HG02610 (cell line): ENCODE results near the gene NFKB2.

Source experiments
- ATAC-seq: cut with Tn5 transposase; IDR thresholded peaks from one replicate; pipeline ENCODE4 v1.9.1; 2021; ENCODE audit warnings: mild to moderate bottlenecking, moderate library complexity; ENCODE audit not compliant: unreplicated experiment

NFKB2 gene

DNA sequence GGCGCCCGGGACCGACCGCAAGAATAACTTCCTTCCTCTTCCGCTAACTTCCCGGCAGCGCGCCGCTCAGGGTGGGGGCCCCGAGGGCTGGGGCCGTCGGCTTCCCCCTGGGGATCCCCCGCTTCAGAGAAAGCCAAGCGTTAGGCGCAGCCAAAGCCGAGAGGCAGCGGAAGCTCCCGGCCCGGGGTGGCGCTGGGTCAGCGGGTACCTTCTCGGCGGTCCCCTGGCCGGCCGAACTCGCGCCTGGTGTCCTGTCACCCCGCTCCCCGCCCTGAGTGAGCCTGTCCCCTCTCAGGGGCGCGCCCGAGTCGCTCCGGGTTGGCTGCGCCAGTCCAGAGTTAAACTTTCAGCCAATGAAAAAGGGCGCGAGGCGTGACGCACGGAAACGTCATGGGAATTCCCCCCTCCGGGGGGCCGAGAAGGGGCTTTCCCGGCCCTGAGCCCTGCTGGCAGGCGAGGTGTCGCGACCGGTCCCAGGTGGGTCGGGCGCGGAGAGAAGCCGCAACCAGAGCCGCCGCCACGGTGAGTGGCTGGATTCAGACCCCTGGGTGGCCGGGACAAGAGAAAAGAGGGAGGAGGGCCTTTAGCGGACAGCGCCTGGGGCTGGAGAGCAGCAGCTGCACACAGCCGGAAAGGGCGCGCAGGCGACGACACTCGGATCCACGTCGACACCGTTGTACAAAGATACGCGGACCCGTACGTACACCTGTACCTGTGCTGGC lies 1.3 kb upstream of the NFKB2 start:
- ATAC-seq, result peak; percentile 78

DNA sequence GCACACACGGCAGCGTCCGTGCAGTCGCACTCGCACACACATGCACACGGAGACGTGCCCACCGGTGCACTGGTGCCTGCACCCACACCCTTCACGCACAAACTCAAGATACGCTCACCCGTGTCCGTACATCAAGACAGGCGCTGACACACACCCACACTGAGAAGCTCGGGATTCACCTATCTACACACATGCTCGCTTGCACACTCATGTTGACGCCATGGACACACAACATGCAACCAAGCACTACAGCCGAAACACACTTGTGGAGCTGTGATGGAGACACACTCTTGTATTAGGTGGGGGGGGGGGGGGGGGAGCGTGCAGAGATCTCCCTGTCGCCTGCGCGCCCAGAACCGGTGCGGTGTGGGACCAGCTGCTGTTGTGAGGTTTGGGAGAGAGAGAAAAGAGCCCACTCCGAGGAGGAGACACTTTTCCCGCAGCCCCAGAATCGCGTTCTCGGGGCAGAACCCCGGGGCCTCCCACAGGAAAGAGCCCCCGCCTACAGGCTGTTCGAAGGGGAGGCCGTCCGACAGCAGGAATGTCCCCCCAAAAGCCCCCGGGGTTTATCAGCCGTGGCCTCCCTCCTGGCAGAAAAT lies 605 bp upstream of the NFKB2 start:
- peak; percentile 15 for ATAC-seq

DNA sequence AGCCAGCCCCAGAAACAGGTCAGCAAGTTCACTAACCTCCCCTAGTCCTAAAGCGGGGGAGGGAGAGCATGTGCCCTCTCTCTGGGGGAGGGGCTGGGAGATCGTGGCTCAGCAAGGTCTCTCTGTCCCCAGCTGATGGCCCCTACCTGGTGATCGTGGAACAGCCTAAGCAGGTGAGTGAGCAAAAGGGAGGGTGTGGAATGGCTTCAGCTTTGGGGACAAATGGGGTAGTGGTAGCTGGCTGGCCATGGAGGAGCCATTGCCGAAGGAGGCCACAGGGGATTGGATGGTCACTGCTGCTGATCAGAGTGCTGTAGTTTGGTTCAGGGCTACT lies 779 bp downstream of the NFKB2 start:
- ATAC-seq, result no peak

GRCh38 chr10:102396730-102397151 lies 1.2 kb downstream of the NFKB2 start:
- no peak for ATAC-seq

DNA sequence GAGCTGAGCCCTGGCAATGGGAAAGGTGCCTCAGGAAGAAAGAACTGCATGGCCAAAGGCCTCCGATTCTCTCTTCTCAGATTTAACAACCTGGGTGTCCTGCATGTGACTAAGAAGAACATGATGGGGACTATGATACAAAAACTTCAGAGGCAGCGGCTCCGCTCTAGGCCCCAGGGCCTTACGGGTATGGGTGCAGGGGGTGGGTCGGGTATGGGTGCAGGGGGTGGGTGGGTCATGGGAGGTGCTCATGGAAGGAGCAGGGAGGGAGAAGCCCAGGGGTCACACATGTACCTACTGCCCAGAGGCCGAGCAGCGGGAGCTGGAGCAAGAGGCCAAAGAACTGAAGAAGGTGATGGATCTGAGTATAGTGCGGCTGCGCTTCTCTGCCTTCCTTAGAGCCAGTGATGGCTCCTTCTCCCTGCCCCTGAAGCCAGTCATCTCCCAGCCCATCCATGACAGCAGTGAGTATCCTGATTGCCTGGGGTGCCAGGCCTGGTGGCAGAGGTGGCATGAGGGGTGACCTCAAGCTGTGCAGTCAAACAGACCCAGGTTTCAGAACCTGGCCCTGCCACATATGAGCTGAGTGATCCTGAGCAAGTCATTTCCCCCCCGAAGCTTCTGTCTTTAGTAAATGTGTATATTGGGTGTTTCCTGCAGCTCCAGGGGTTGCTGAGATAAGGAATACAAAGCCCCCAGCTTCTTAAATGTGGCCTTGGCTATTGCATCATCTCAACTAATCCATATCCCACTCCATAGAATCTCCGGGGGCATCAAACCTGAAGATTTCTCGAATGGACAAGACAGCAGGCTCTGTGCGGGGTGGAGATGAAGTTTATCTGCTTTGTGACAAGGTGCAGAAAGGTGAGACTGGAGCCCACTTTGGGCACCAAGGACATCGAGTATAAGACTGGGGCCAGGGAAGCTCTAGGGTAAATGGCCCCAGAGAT lies 2.0 kb downstream of the NFKB2 start:
- no peak for ATAC-seq

GRCh38 chr10:102398172-102399020 lies 2.9 kb downstream of the NFKB2 start:
- ATAC-seq, result no peak

DNA sequence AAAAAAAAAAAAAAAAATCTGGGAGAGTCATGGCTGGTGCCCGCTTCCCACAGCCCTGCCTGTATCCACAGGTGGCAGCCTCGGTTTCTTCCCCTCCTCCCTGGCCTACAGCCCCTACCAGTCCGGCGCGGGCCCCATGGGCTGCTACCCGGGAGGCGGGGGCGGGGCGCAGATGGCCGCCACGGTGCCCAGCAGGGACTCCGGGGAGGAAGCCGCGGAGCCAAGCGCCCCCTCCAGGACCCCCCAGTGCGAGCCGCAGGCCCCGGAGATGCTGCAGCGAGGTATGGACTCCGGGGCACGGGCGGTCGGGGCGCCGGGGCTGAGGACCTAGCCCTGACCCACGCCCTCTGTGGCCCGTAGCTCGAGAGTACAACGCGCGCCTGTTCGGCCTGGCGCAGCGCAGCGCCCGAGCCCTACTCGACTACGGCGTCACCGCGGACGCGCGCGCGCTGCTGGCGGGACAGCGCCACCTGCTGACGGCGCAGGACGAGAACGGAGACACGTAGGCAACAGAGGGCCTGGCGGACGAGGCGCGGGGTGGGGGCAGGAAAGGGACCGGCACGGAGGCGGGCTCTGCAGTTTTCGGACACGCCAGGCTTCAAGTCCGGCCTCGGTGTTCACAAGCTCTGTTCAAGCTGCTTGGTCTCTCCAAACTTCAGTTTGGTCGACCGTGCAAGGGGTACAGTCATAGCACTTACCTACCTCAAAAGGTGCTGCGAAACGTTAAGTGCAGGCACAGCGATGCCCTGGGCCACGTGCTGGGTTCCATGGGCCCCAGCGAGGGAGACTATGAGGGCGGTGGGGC lies 3.9 kb downstream of the NFKB2 start:
- ATAC-seq, result peak; percentile 37

DNA sequence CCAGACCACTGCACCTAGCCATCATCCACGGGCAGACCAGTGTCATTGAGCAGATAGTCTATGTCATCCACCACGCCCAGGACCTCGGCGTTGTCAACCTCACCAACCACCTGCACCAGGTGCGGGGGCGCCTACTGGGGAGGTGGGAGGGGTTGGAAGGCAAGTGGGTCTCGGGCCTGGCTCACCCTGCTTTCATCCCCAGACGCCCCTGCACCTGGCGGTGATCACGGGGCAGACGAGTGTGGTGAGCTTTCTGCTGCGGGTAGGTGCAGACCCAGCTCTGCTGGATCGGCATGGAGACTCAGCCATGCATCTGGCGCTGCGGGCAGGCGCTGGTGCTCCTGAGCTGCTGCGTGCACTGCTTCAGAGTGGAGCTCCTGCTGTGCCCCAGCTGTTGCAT lies 4.6 kb downstream of the NFKB2 start:
- ATAC-seq, result no peak

DNA sequence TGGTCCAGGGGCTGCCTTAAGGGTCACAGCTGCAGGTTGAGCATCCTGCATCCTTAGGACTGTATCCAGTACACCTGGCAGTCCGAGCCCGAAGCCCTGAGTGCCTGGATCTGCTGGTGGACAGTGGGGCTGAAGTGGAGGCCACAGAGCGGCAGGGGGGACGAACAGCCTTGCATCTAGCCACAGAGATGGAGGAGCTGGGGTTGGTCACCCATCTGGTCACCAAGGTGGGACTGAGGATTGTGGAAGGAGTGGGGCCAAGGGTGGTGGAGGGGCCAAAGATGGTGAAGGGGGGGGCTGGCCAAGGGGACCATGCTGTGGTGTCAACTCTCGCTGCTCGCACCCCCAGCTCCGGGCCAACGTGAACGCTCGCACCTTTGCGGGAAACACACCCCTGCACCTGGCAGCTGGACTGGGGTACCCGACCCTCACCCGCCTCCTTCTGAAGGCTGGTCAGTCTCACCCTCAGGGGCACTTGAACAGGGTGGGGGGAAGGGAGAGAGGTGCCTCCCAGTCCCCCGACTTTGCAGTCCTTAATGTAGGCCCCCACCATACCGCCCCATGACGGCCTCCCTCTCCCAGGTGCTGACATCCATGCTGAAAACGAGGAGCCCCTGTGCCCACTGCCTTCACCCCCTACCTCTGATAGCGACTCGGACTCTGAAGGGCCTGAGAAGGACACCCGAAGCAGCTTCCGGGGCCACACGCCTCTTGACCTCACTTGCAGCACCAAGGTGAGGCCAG lies 5.3 kb downstream of the NFKB2 start:
- no peak for ATAC-seq

DNA sequence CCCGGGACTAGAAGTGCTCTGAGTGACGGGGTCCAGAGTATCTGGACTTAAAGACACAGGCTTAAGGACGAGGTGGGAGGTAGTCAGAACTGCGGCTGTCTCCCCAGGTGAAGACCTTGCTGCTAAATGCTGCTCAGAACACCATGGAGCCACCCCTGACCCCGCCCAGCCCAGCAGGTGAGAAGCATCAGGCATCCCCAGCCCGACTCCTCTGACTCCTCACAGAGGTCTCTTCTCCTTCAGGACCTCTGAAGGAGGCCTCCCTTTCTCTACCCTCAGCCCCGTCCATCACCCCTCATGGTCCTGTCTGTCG lies 5.8 kb downstream of the NFKB2 start:
- no peak for ATAC-seq

DNA sequence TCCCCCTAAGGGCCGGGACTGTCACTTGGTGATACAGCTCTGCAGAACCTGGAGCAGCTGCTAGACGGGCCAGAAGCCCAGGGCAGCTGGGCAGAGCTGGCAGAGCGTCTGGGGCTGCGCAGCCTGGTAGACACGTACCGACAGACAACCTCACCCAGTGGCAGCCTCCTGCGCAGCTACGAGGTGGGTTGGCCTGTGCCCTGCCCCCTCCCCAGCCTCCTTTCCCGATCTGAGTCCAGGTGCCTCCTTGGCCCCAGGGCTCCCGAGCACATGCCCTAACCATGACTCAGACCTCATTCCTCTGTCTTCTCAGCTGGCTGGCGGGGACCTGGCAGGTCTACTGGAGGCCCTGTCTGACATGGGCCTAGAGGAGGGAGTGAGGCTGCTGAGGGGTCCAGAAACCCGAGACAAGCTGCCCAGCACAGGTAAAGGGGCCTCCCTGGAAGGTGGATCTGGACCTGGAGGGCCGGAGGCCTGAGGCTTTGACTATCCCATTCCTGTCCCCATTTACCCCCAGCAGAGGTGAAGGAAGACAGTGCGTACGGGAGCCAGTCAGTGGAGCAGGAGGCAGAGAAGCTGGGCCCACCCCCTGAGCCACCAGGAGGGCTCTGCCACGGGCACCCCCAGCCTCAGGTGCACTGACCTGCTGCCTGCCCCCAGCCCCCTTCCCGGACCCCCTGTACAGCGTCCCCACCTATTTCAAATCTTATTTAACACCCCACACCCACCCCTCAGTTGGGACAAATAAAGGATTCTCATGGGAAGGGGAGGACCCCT lies 6.4 kb downstream of the NFKB2 start:
- no peak for ATAC-seq

DNA sequence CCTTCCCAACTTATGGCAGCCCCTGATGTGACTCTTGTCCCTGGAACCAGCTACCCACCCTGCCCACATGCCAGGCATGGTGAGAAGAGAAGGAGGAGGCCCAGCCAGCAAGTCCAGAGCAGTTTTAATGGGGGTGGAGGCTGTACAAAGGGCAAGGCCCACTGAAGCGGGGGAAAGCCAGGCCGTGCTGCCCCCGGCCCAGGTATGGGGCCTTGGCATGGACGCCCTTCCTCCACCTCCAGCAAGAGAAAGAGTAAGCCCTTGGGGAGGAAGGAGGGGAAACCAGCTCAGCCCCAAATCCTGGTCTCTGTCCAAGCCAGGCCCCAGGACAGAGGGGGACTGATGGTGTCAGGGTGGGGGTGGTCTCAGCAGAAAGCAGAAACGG lies 7.0 kb downstream of the NFKB2 start:
- no peak for ATAC-seq

- no peak for ATAC-seq
Observed at GRCh38 chr10:102403115-102403514, 7.6 kb downstream of the NFKB2 start.

GRCh38 chr10:102404361-102405107 lies 9.0 kb downstream of the NFKB2 start:
- ATAC-seq, result no peak

DNA sequence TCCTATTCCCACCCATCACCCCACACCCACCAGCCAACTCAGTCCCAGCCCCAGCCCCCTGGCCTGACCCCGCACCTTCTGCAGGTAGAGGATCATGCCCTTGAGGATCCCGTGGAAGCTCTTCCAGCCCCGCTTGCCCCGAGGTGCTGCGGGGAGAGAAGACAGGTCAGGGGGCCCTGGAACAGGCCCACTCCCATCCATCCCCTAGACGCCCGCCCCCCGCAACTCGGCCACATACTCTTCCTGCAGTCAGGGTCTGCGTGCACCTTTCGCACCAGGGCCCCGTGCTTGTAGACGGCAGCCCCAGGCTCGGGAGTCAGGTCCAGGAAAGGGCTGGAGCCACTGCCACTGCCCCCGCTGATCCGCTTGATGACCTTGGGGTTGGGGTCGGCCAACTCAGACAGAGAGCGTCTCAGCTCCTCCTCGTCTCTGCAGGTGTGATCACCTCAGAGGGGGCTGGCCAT lies 9.6 kb downstream of the NFKB2 start:
- no peak for ATAC-seq

DNA sequence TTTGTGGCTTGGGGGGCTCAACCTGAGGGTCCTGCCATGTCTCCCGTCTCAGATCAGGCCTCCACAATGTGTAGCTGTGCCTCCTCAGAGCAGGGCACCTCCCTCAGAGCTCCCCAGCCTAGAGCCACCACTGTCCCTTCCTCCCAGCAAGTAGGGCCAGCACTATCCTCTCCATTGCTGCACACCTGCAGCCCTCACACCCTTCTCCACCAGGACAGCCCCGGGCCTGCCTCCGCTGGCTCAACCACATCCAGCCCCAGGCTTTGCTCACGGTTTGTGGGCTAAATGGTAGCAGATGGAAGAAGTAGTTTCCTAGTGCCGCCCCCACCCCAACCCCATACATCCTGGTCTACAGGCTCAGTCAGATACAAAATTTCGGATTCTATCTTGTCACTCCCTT lies 10.1 kb downstream of the NFKB2 start:
- ATAC-seq, result no peak

GRCh38 chr10:102406815-102407214 lies 11.3 kb downstream of the NFKB2 start:
- no peak for ATAC-seq
